ENCODE data around the gene TNFRSF14.
A peak's percentile ranks its signal among the peaks of the same experiment; 100 is the strongest.

Gene TNFRSF14

GRCh38 chr1:2591233-2591580 lies 35.0 kb downstream of the TNFRSF14 start:
- Histone ChIP-seq H3K27me3 (ENCODE audit: insufficient read depth, poor library complexity, severe bottlenecking) (no peaks in the 10 kb centered on the region), H3K27ac (replicated peaks) (no peak overlapping the region), H3K4me3 (replicated peaks; ENCODE audit: insufficient read depth, low read length) (no peak overlapping the region)
- no peak for DNase-seq (ENCODE audit: low read depth in 1 of 2, low spot score in 1 of 2)
- TF ChIP-seq POLR2AphosphoS5 (IDR thresholded peaks at IDR 0.05; ENCODE audit: low read depth), result no peak
- no peak for TF ChIP-seq SPI1 (IDR thresholded peaks at IDR 0.05; ENCODE audit: borderline replicate concordance, low read depth)
- no peak for TF ChIP-seq GABPA (IDR thresholded peaks at IDR 0.05; ENCODE audit: low read depth)
- no peak for TF ChIP-seq CTCF (IDR thresholded peaks at IDR 0.05; ENCODE audit: insufficient read depth, low read length)
- no peak for TF ChIP-seq REST (IDR thresholded peaks at IDR 0.05; ENCODE audit: insufficient replicate concordance, low read depth)

GRCh38 chr1:2591581-2592261 lies 35.5 kb downstream of the TNFRSF14 start:
- no peak overlapping the region for H3K27ac ChIP-seq (replicated peaks)
- no peaks in the 10 kb centered on the region for H3K27me3 ChIP-seq (ENCODE audit: insufficient read depth, poor library complexity, severe bottlenecking)
- TF ChIP-seq SPI1 (IDR thresholded peaks at IDR 0.05; ENCODE audit: borderline replicate concordance, low read depth), result no peak
- TF ChIP-seq POLR2AphosphoS5 (IDR thresholded peaks at IDR 0.05; ENCODE audit: low read depth), result no peak
- TF ChIP-seq REST (IDR thresholded peaks at IDR 0.05; ENCODE audit: insufficient replicate concordance, low read depth), result no peak
- TF ChIP-seq GABPA (IDR thresholded peaks at IDR 0.05; ENCODE audit: low read depth), result no peak
- no peak for TF ChIP-seq CTCF (IDR thresholded peaks at IDR 0.05; ENCODE audit: insufficient read depth, low read length)
- DNase-seq (ENCODE audit: low read depth in 1 of 2, low spot score in 1 of 2), result no peak
- H3K4me3 ChIP-seq (replicated peaks; ENCODE audit: insufficient read depth, low read length), result no peak overlapping the region

- no peak overlapping the region for H3K4me3 ChIP-seq (replicated peaks; ENCODE audit: insufficient read depth, low read length)
- DNase-seq (ENCODE audit: low read depth in 1 of 2, low spot score in 1 of 2), result peak in 1 of 2 experiments; percentile 24
- no peaks in the 10 kb centered on the region for H3K27me3 ChIP-seq (ENCODE audit: insufficient read depth, poor library complexity, severe bottlenecking)
- no peak for TF ChIP-seq GABPA (IDR thresholded peaks at IDR 0.05; ENCODE audit: low read depth)
- no peak for TF ChIP-seq REST (IDR thresholded peaks at IDR 0.05; ENCODE audit: insufficient replicate concordance, low read depth)
- TF ChIP-seq SPI1 (IDR thresholded peaks at IDR 0.05; ENCODE audit: borderline replicate concordance, low read depth), result no peak
- no peak for TF ChIP-seq POLR2AphosphoS5 (IDR thresholded peaks at IDR 0.05; ENCODE audit: low read depth)
- H3K27ac ChIP-seq (replicated peaks), result no peak overlapping the region
Observed at GRCh38 chr1:2592672-2593071, 36.5 kb downstream of the TNFRSF14 start.

Data from HL-60 (cell line).